Measurements from ENCODE around the gene EXT2. TPM values are rescaled to one million over a fixed set of nuclear protein-coding genes. Genes with fewer than 3 reads are reported as not detected.

Gene EXT2
- total RNA-seq, 1 experiment from 2014 or later: 77.0 TPM

GRCh38 chr11:44267006-44267749 lies 171.7 kb downstream of the EXT2 start:
- Histone ChIP-seq H3K36me3 (ENCODE audit: low read depth, low read length) (no peaks in the 10 kb centered on the region), H3K27ac (ENCODE audit: low read length) (no peak overlapping the region), H3K4me2 (ENCODE audit: low read length) (no peak overlapping the region), H3F3A (ENCODE audit: low read length, unreplicated experiment) (no peaks in the 10 kb centered on the region), H3K4me1 (ENCODE audit: insufficient read depth, low read length) (no peaks in the 10 kb centered on the region), H3K79me2 (ENCODE audit: low read length) (no peaks in the 10 kb centered on the region), H4K20me1 (ENCODE audit: low read length) (no peaks in the 10 kb centered on the region), H3K9me3 (ENCODE audit: low read length) (no peaks in the 10 kb centered on the region), H3K9me2 (replicated peaks; ENCODE audit: low read length) (no peaks in the 10 kb centered on the region), H3K4me3 (ENCODE audit: low read length) (no peak overlapping the region), H3K9ac (ENCODE audit: low read length) (no peak overlapping the region), H3K27me3 (ENCODE audit: low read length) (no peaks in the 10 kb centered on the region), H2AFZ (ENCODE audit: low read length) (no peak overlapping the region)
- ATAC-seq (no peak), DNase-seq (no peak)
- CTCF ChIA-PET: no interaction called here
- TF ChIP-seq EZH2phosphoT487 (IDR thresholded peaks at IDR 0.05; ENCODE audit: borderline replicate concordance, low read length) (no peak), EZH2 (IDR thresholded peaks at IDR 0.05; ENCODE audit: low read length, unreplicated experiment) (no peak), CTCF (conservative IDR thresholded peaks at IDR 0.05; ENCODE audit: low read depth, low read length) (no peak)
- BruUV-seq (replicated peaks): no TSS peak
- POLR2A ChIA-PET (ENCODE audit: unreplicated experiment): no interaction called here
- intact Hi-C loops (cut with micrococcal nuclease): no loop called here

- CTCF ChIA-PET: no interaction called here
- intact Hi-C loops (cut with micrococcal nuclease): no loop called here
- no TSS peak for BruUV-seq (replicated peaks)
Measured at GRCh38 chr11:44267750-44268613, 172.5 kb downstream of the EXT2 start.

More at GRCh38 chr11:44267750-44268613, 172.5 kb downstream of the EXT2 start:
- H4K20me1 ChIP-seq (ENCODE audit: low read length): no peaks in the 10 kb centered on the region
- H3K79me2 ChIP-seq (ENCODE audit: low read length): no peaks in the 10 kb centered on the region
- no peaks in the 10 kb centered on the region for H3K4me1 ChIP-seq (ENCODE audit: insufficient read depth, low read length)
- no peak overlapping the region for H3K27ac ChIP-seq (ENCODE audit: low read length)
- H2AFZ ChIP-seq (ENCODE audit: low read length): no peak overlapping the region
- no peak for DNase-seq
- POLR2A ChIA-PET (ENCODE audit: unreplicated experiment): no interaction called here
- no peaks in the 10 kb centered on the region for H3K27me3 ChIP-seq (ENCODE audit: low read length)
- no peaks in the 10 kb centered on the region for H3K9me2 ChIP-seq (replicated peaks; ENCODE audit: low read length)
- no peaks in the 10 kb centered on the region for H3K9me3 ChIP-seq (ENCODE audit: low read length)
- TF ChIP-seq EZH2phosphoT487 (IDR thresholded peaks at IDR 0.05; ENCODE audit: borderline replicate concordance, low read length): no peak
- no peak for TF ChIP-seq CTCF (conservative IDR thresholded peaks at IDR 0.05; ENCODE audit: low read depth, low read length)
- no peak for TF ChIP-seq EZH2 (IDR thresholded peaks at IDR 0.05; ENCODE audit: low read length, unreplicated experiment)
- no peak overlapping the region for H3K9ac ChIP-seq (ENCODE audit: low read length)
- no peak for ATAC-seq
- H3F3A ChIP-seq (ENCODE audit: low read length, unreplicated experiment): no peaks in the 10 kb centered on the region
- no peak overlapping the region for H3K4me2 ChIP-seq (ENCODE audit: low read length)
- no peaks in the 10 kb centered on the region for H3K36me3 ChIP-seq (ENCODE audit: low read depth, low read length)
- no peak overlapping the region for H3K4me3 ChIP-seq (ENCODE audit: low read length)
